Measurements from ENCODE around the gene DHX58.
"Not testable (repeated sequence)": the region's sequence is repeated elsewhere in the genome, so short reads cannot be mapped to it uniquely, and the experiment has no call there.

The DHX58 gene

GRCh38 chr17:42112552-42113176 lies at the start of gene DHX58:
TSS of gene DHX58 (minus strand) at chr17:42112714. CDS start at chr17:42111892, 822 bp downstream.
- H3K36me3 Mint-ChIP-seq (ENCODE audit: low read depth): peaks cover 44% of the 10 kb centered on the region
- H3K27me3 Mint-ChIP-seq: no peaks in the 10 kb centered on the region
- H3K27ac Mint-ChIP-seq: peak within 1 kb of the TSS; percentile 96
- peaks cover 46% of the 10 kb centered on the region for H3K4me1 Mint-ChIP-seq (ENCODE audit: low read depth)
- H3K9me3 Mint-ChIP-seq: no peaks in the 10 kb centered on the region
- peak; percentile 80 for DNase-seq
- peak within 1 kb of the TSS; percentile 70 for H3K4me3 Mint-ChIP-seq

- no peak for DNase-seq
Measured at GRCh38 chr17:42160531-42160910, 48.0 kb upstream of the DHX58 start.

GRCh38 chr17:42159796-42160530 lies 47.4 kb upstream of the DHX58 start:
- no peak overlapping the region for H3K27ac Mint-ChIP-seq
- no peaks in the 10 kb centered on the region for H3K36me3 Mint-ChIP-seq (ENCODE audit: low read depth)
- no peak overlapping the region for H3K4me3 Mint-ChIP-seq
- no peak for DNase-seq
- peaks cover 11% of the 10 kb centered on the region for H3K4me1 Mint-ChIP-seq (ENCODE audit: low read depth)
- no peaks in the 10 kb centered on the region for H3K27me3 Mint-ChIP-seq
- H3K9me3 Mint-ChIP-seq: no peaks in the 10 kb centered on the region

More at GRCh38 chr17:42160531-42160910, 48.0 kb upstream of the DHX58 start:
- H3K4me1 Mint-ChIP-seq (ENCODE audit: low read depth): peaks cover 9% of the 10 kb centered on the region
- H3K27ac Mint-ChIP-seq: no peak overlapping the region
- no peaks in the 10 kb centered on the region for H3K9me3 Mint-ChIP-seq
- H3K27me3 Mint-ChIP-seq: no peaks in the 10 kb centered on the region
- H3K36me3 Mint-ChIP-seq (ENCODE audit: low read depth): no peaks in the 10 kb centered on the region
- H3K4me3 Mint-ChIP-seq: no peak overlapping the region

GRCh38 chr17:42155614-42156045 lies 43.1 kb upstream of the DHX58 start:
- DNase-seq: no peak
- Mint-ChIP-seq H3K9me3 (no peaks in the 10 kb centered on the region), H3K4me1 (ENCODE audit: low read depth) (peaks cover 43% of the 10 kb centered on the region), H3K27me3 (no peaks in the 10 kb centered on the region), H3K27ac (peak overlapping the region; percentile 92), H3K4me3 (peak overlapping the region; percentile 88), H3K36me3 (ENCODE audit: low read depth) (peaks cover 29% of the 10 kb centered on the region)

DNA sequence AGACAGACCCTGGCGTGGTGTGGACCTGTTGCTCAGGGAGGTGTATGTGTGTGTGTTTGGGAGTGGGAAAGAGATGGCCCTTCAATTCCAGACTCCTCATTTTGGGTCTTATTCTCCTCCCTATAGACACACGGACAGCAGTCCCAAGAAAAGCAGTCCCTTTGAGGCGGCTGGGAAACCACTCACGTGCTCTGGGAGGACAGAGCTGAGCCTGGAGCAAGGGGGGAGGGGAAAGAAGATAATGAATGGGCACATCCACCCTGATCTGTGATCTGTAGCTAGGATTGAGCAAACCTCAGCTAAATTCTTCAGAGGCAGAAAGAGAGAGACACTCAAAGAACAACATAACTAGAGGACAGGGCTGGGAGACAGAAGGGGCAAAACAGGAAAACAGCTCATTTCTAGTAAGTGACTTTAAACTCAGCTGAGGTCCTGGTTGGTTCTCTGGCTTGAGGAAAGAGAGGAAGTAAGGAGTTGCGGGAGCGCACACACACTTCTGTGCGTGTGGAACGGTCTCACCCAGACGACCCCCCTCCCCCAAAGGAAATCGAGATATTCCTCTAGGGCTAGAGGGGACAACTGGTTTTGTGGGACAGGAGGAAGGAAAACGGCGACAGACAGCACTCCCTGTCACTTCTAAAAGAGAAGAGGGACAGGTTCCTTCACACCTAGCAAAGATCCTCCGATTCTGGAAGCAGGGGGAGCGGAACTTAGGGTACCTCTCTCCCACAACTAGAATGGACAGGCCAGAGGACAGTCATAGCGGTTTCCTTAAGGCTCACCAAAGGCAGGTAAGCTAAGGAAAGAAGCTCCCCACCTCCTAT lies 41.6 kb upstream of the DHX58 start:
- H3K9me3 Mint-ChIP-seq: no peaks in the 10 kb centered on the region
- H3K4me3 Mint-ChIP-seq: peak overlapping the region; percentile 88
- H3K36me3 Mint-ChIP-seq (ENCODE audit: low read depth): peaks cover 35% of the 10 kb centered on the region
- H3K27me3 Mint-ChIP-seq: no peaks in the 10 kb centered on the region
- H3K27ac Mint-ChIP-seq: peak overlapping the region; percentile 92
- DNase-seq: no peak
- peaks cover 43% of the 10 kb centered on the region for H3K4me1 Mint-ChIP-seq (ENCODE audit: low read depth)

DNA sequence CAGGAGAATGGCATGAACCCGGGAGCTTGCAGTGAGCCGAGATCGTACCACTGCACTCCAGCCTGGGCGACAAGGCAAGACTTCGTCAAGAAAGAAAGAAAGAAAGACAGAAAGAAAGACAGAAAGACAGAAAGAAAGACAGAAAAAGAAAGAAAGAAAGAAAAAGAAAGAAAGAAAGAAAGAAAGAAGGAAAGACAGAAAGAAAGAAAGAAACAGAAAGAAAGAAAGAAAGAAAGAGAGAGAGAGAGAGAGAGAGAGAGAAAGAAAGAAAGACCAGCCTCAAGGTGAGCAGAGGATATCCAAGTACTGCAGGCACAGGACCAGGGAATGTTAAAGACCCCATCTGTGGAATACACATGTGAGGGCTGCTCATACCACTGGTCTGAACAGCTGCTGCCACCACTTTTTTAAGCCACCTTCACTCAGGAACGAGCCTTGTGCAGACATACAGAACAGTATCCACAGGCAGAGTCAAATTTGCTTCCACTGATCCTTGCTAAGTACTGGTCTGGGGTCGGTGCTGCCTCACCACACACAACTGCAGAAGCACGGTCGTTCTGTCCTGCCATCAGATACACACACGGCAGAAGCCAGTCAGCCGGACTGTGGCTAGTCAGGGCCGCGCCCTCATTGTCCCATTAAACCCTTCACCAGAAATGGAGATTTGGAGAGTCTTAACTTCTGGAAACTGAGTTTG lies 34.5 kb upstream of the DHX58 start:
- H3K27me3 Mint-ChIP-seq: no peaks in the 10 kb centered on the region
- peaks cover 38% of the 10 kb centered on the region for H3K4me1 Mint-ChIP-seq (ENCODE audit: low read depth)
- no peak overlapping the region for H3K4me3 Mint-ChIP-seq
- no peak for DNase-seq
- H3K9me3 Mint-ChIP-seq: no peaks in the 10 kb centered on the region
- peaks cover 75% of the 10 kb centered on the region for H3K36me3 Mint-ChIP-seq (ENCODE audit: low read depth)
- H3K27ac Mint-ChIP-seq: peak overlapping the region; percentile 37

GRCh38 chr17:42143138-42143537 lies 30.6 kb upstream of the DHX58 start:
- H3K9me3 Mint-ChIP-seq, H3K4me3 Mint-ChIP-seq, DNase-seq, H3K27me3 Mint-ChIP-seq: not testable (repeated sequence)
- Mint-ChIP-seq H3K27ac (peak overlapping the region; percentile 69), H3K4me1 (ENCODE audit: low read depth) (peaks cover 47% of the 10 kb centered on the region), H3K36me3 (ENCODE audit: low read depth) (peaks cover 72% of the 10 kb centered on the region)

- Mint-ChIP-seq H3K4me3 (no peak overlapping the region), H3K9me3 (no peaks in the 10 kb centered on the region), H3K27ac (peak overlapping the region; percentile 69), H3K36me3 (ENCODE audit: low read depth) (peaks cover 71% of the 10 kb centered on the region), H3K4me1 (ENCODE audit: low read depth) (peaks cover 48% of the 10 kb centered on the region), H3K27me3 (no peaks in the 10 kb centered on the region)
- DNase-seq: no peak
Measured at GRCh38 chr17:42142371-42142896, 29.9 kb upstream of the DHX58 start.

GRCh38 chr17:42141382-42141781 lies 28.9 kb upstream of the DHX58 start:
- Mint-ChIP-seq H3K4me1 (ENCODE audit: low read depth) (peaks cover 50% of the 10 kb centered on the region), H3K36me3 (ENCODE audit: low read depth) (peaks cover 71% of the 10 kb centered on the region), H3K27me3 (no peaks in the 10 kb centered on the region), H3K9me3 (no peaks in the 10 kb centered on the region), H3K4me3 (no peak overlapping the region), H3K27ac (peak overlapping the region; percentile 10)
- DNase-seq: no peak

GRCh38 chr17:42140690-42141089 lies 28.2 kb upstream of the DHX58 start:
- Mint-ChIP-seq H3K4me1 (ENCODE audit: low read depth) (peaks cover 57% of the 10 kb centered on the region), H3K36me3 (ENCODE audit: low read depth) (peaks cover 72% of the 10 kb centered on the region)
- not testable (repeated sequence) for H3K27me3 Mint-ChIP-seq, H3K9me3 Mint-ChIP-seq, H3K4me3 Mint-ChIP-seq, DNase-seq, H3K27ac Mint-ChIP-seq

DNA sequence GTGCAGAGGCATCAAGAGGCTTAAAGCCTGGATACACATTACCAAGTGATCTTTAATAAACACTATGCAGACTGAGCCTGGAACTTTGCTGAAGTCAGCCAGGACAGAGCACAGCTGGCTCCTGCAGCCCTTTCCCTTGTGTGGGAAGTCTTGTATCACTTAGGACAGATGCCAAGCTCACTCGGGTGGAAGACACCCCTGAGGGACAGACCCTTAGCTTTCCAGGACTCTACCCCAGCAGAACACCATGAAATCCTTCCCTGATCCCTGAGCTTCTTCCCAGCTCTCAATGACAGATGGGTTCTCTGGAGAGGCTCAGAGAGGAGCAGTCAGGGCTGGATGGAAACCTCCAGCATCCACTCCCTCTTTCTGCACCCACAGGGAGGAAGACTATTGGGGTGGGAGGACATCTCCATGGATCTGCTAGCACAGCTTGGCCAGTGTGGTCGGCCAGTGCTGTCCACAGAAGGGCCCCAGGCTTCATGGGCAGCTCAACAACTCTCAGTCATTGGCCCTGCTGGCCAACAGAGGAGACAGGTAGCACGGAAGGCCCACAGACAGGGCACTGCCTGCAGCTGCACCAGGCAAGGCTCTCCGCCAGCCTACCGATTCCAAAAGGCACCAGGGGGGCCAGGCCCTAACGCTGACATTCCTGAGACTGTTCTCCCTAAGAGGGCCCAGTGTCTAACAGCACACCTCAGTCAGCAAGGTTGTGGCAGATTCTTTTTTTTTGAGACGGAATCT lies 26.4 kb upstream of the DHX58 start:
- H3K9me3 Mint-ChIP-seq: no peaks in the 10 kb centered on the region
- peaks cover 82% of the 10 kb centered on the region for H3K36me3 Mint-ChIP-seq (ENCODE audit: low read depth)
- H3K4me1 Mint-ChIP-seq (ENCODE audit: low read depth): peaks cover 70% of the 10 kb centered on the region
- H3K27me3 Mint-ChIP-seq: no peaks in the 10 kb centered on the region
- no peak for DNase-seq
- H3K4me3 Mint-ChIP-seq: no peak overlapping the region
- H3K27ac Mint-ChIP-seq: peak overlapping the region; percentile 24

- no peak overlapping the region for H3K4me3 Mint-ChIP-seq
- no peak for DNase-seq
- H3K27ac Mint-ChIP-seq: peak overlapping the region; percentile 83
- H3K36me3 Mint-ChIP-seq (ENCODE audit: low read depth): peaks cover 78% of the 10 kb centered on the region
- H3K9me3 Mint-ChIP-seq: no peaks in the 10 kb centered on the region
- no peaks in the 10 kb centered on the region for H3K27me3 Mint-ChIP-seq
- H3K4me1 Mint-ChIP-seq (ENCODE audit: low read depth): peaks cover 78% of the 10 kb centered on the region
Measured at GRCh38 chr17:42136654-42137051, 24.1 kb upstream of the DHX58 start.

Measured in activated T-cell treated with anti-CD3 and anti-CD28 coated beads, Interleukin-2, amount 50 U/mL, for 24 hours (primary cell).